NCI-H69 (cell line): ENCODE measurements around the gene KRT36.

Source experiments
- DNase-seq: peaks from one replicate; lab custom pipeline; 2025; lab: John Stamatoyannopoulos, UW

Gene KRT36

GRCh38 chr17:41500131-41500911, 10.6 kb upstream of the KRT36 start:
- DNase-seq = no peak

- no peak for DNase-seq
These were observed 10.0 kb upstream of the KRT36 start for GRCh38 chr17:41499714-41500113.

GRCh38 chr17:41498276-41498675, 8.6 kb upstream of the KRT36 start:
- DNase-seq = no peak

GRCh38 chr17:41496803-41497484, 7.2 kb upstream of the KRT36 start:
- DNase-seq = peak; percentile 90

- no peak for DNase-seq
These were observed 4.8 kb upstream of the KRT36 start for GRCh38 chr17:41494524-41494923.

- DNase-seq = peak; percentile 95
These were observed 3.1 kb upstream of the KRT36 start for GRCh38 chr17:41492771-41493170.

GRCh38 chr17:41492351-41492750, 2.6 kb upstream of the KRT36 start:
- DNase-seq = no peak

- DNase-seq = no peak
These were observed 1.8 kb upstream of the KRT36 start for GRCh38 chr17:41491476-41491875.

- peak; percentile 23 for DNase-seq
These were observed 585 bp upstream of the KRT36 start for GRCh38 chr17:41490000-41490990.

GRCh38 chr17:41486809-41487530, 2.7 kb downstream of the KRT36 start:
- peak; percentile 26 for DNase-seq

- DNase-seq = no peak
These were observed 3.4 kb downstream of the KRT36 start for GRCh38 chr17:41486316-41486715.

GRCh38 chr17:41484920-41485904, 4.5 kb downstream of the KRT36 start:
- DNase-seq = no peak

GRCh38 chr17:41483991-41484826, 5.5 kb downstream of the KRT36 start:
- DNase-seq = no peak

- no peak for DNase-seq
These were observed 6.2 kb downstream of the KRT36 start for GRCh38 chr17:41483531-41483930.

GRCh38 chr17:41481036-41481435, 8.7 kb downstream of the KRT36 start, which contains the start of gene KRT35:
TSS of gene KRT35 (minus strand) at chr17:41481151. CDS start at chr17:41481097, 54 bp downstream.
- DNase-seq = no peak

GRCh38 chr17:41480581-41480980, 9.1 kb downstream of the KRT36 start:
- DNase-seq = no peak

GRCh38 chr17:41480136-41480535, 9.6 kb downstream of the KRT36 start:
- no peak for DNase-seq

- no peak for DNase-seq
These were observed 11.5 kb downstream of the KRT36 start for GRCh38 chr17:41478237-41478636.
